Adrenal gland (tissue), 5 donors: ENCODE measurements around the gene NOP14.

Experiments used
- POLR2A ChIP-seq, 2 donors: fragments of 450-650 bp; IDR thresholded peaks; one replicate each; pipeline ENCODE4 v1.6.1; 2017; ENCODE audit warnings: antibody characterized with exemption in 2 of 2, mild to moderate bottlenecking in 2 of 2, moderate library complexity in 1 of 2
- TF ChIP-seq, protein P1 (sequence below), 6 experiments: fragments of 450-650 bp in 4 of 6; fragments of 200-600 bp in 2 of 6; sonication (generic) in 1 of 6; IDR thresholded peaks; 1 replicate in 5 of 6; 2 replicates in 1 of 6; pipeline versions ENCODE4 v1.5.1 to v1.8.0; 2016 to 2021; ENCODE audit warnings: antibody characterized with exemption in 6 of 6, mild to moderate bottlenecking in 2 of 6, moderate library complexity in 1 of 6
- donor health status: DM: no; HTN: no; CAD: no.

DNA sequence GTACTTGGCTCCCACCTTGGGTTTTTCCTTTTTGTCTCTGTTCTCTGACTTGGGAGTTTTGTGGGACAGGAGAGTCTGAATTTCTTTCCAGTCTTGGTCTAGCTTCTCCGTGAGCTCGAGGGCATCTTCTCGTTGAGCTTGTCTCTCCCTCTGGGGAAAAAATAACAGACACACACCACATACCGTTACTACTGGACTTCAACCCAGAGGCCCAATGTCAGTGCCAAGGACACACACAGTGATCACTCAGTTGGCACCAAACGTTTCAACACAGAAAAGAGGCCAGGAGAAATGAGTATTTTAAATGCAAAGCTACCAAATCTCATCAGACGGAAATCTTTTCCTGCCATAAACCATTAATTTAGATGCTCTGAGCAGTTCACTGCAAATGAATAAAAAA lies 9.7 kb downstream of the NOP14 start:
- TF ChIP-seq, protein P1, sequence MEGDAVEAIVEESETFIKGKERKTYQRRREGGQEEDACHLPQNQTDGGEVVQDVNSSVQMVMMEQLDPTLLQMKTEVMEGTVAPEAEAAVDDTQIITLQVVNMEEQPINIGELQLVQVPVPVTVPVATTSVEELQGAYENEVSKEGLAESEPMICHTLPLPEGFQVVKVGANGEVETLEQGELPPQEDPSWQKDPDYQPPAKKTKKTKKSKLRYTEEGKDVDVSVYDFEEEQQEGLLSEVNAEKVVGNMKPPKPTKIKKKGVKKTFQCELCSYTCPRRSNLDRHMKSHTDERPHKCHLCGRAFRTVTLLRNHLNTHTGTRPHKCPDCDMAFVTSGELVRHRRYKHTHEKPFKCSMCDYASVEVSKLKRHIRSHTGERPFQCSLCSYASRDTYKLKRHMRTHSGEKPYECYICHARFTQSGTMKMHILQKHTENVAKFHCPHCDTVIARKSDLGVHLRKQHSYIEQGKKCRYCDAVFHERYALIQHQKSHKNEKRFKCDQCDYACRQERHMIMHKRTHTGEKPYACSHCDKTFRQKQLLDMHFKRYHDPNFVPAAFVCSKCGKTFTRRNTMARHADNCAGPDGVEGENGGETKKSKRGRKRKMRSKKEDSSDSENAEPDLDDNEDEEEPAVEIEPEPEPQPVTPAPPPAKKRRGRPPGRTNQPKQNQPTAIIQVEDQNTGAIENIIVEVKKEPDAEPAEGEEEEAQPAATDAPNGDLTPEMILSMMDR (IDR thresholded peaks at IDR 0.05), result no peak
- no peak for TF ChIP-seq POLR2A (IDR thresholded peaks at IDR 0.05)
